ENCODE results near the gene CLBA1.
"Not testable (repeated sequence)": the region's sequence is repeated elsewhere in the genome, so short reads cannot be mapped to it uniquely, and the experiment has no call there.

Gene CLBA1

GRCh38 chr14:105026033-105026785 is 40.6 kb downstream of the CLBA1 start:
- no peak for DNase-seq

GRCh38 chr14:105026802-105027563 is 41.4 kb downstream of the CLBA1 start:
- DNase-seq, result no peak

- not testable (repeated sequence) for DNase-seq
Measured at GRCh38 chr14:105027718-105028117, 42.1 kb downstream of the CLBA1 start.

- no peak for DNase-seq
Measured at GRCh38 chr14:105028251-105028927, 42.8 kb downstream of the CLBA1 start.

- no peak for DNase-seq
Measured at GRCh38 chr14:105029402-105029801, 43.8 kb downstream of the CLBA1 start.

- DNase-seq, result no peak
Measured at GRCh38 chr14:105030194-105030593, 44.6 kb downstream of the CLBA1 start.

- no peak for DNase-seq
Measured at GRCh38 chr14:105030836-105031396, 45.3 kb downstream of the CLBA1 start.

- DNase-seq, result not testable (repeated sequence)
Measured at GRCh38 chr14:105032451-105032901, 46.9 kb downstream of the CLBA1 start.

- DNase-seq, result not testable (repeated sequence)
Measured at GRCh38 chr14:105033412-105033900, 47.9 kb downstream of the CLBA1 start.

- DNase-seq, result no peak
Measured at GRCh38 chr14:105034315-105035039, 48.9 kb downstream of the CLBA1 start.

GRCh38 chr14:105035616-105036015 is 50.0 kb downstream of the CLBA1 start:
- DNase-seq, result not testable (repeated sequence)

- DNase-seq, result no peak
Measured at GRCh38 chr14:105039458-105040205, 54.0 kb downstream of the CLBA1 start.

GRCh38 chr14:105041841-105042765 is 56.5 kb downstream of the CLBA1 start:
- DNase-seq, result no peak

GRCh38 chr14:105042813-105043212 is 57.2 kb downstream of the CLBA1 start:
- no peak for DNase-seq

- no peak for DNase-seq
Measured at GRCh38 chr14:105043641-105044040, 58.1 kb downstream of the CLBA1 start.
